HG03521 (cell line): ENCODE measurements around the gene NUDCD3.

Experiments used
- ATAC-seq: cut with Tn5 transposase; IDR thresholded peaks from one replicate; pipeline ENCODE4 v1.9.1; 2021; ENCODE audit warnings: mild to moderate bottlenecking, moderate library complexity; ENCODE audit not compliant: unreplicated experiment

Gene NUDCD3

GRCh38 chr7:44482502-44483485 lies 7.7 kb downstream of the NUDCD3 start:
- no peak for ATAC-seq

GRCh38 chr7:44477938-44478337 lies 12.5 kb downstream of the NUDCD3 start:
- ATAC-seq: no peak

- ATAC-seq: no peak
These were observed 13.2 kb downstream of the NUDCD3 start for GRCh38 chr7:44477063-44477830.

GRCh38 chr7:44476313-44476712 lies 14.1 kb downstream of the NUDCD3 start:
- ATAC-seq: no peak

GRCh38 chr7:44473295-44473694 lies 17.2 kb downstream of the NUDCD3 start:
- ATAC-seq: no peak

- ATAC-seq: no peak
These were observed 17.6 kb downstream of the NUDCD3 start for GRCh38 chr7:44472843-44473242.

GRCh38 chr7:44471850-44472249 lies 18.6 kb downstream of the NUDCD3 start:
- ATAC-seq: no peak

GRCh38 chr7:44471436-44471835 lies 19.0 kb downstream of the NUDCD3 start:
- no peak for ATAC-seq

GRCh38 chr7:44470628-44471245 lies 19.7 kb downstream of the NUDCD3 start:
- no peak for ATAC-seq

- ATAC-seq: no peak
These were observed 20.4 kb downstream of the NUDCD3 start for GRCh38 chr7:44470135-44470479.

GRCh38 chr7:44469461-44470134 lies 20.9 kb downstream of the NUDCD3 start:
- ATAC-seq: no peak

GRCh38 chr7:44467217-44467548 lies 23.3 kb downstream of the NUDCD3 start:
- ATAC-seq: no peak

GRCh38 chr7:44466300-44467216 lies 23.9 kb downstream of the NUDCD3 start:
- no peak for ATAC-seq

GRCh38 chr7:44465490-44465889 lies 25.0 kb downstream of the NUDCD3 start:
- no peak for ATAC-seq

- ATAC-seq: no peak
These were observed 27.2 kb downstream of the NUDCD3 start for GRCh38 chr7:44463169-44463808.

- no peak for ATAC-seq
These were observed 29.1 kb downstream of the NUDCD3 start for GRCh38 chr7:44461387-44461786.

GRCh38 chr7:44460325-44460724 lies 30.1 kb downstream of the NUDCD3 start:
- peak; percentile 94 for ATAC-seq

- no peak for ATAC-seq
These were observed 35.3 kb downstream of the NUDCD3 start for GRCh38 chr7:44455155-44455554.

GRCh38 chr7:44454348-44454747 lies 36.1 kb downstream of the NUDCD3 start:
- no peak for ATAC-seq

GRCh38 chr7:44451123-44451522 lies 39.3 kb downstream of the NUDCD3 start:
- no peak for ATAC-seq
